Measurements from ENCODE around the gene CAPS2. TPM values are rescaled to one million over a fixed set of nuclear protein-coding genes. Genes with fewer than 3 reads are reported as not detected.
A peak's percentile ranks its signal among the peaks of the same experiment; 100 is the strongest.

The CAPS2 gene
- total and polyA plus RNA-seq, 2 donors (not counting 3 experiments of a cell fraction or from before 2014, with no cell fraction given): 0.61 to 1.7 TPM

DNA sequence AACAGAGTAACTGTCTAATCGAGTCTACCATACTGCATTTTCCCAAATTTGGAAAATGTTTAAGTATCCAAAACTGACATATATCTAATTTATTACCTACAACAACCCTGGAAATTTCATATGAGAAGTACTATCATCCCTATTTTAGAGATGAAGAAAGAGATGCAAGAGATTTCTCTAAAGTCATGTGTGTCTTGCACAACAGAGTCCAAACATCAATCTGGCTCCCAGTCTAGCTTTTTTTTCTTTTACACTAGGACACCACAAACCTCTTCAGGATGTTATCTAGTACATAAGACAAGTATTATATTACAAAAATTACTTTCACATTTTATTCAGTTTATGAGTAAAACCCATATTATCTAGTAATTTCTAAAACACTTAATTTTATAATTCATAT lies 39.1 kb downstream of the CAPS2 start:
- Histone ChIP-seq H3K27ac (ENCODE audit: insufficient read depth, low read depth, low read length) (no peak overlapping the region), H3K79me2 (ENCODE audit: control insufficient read depth, insufficient read depth, low read length) (no peaks in the 10 kb centered on the region), H3K9me1 (replicated peaks; ENCODE audit: control insufficient read depth, extremely low read depth, insufficient read depth, low read length) (no peaks in the 10 kb centered on the region), H3K4me3 (replicated peaks in 1 of 3; ENCODE audit: insufficient read depth in 1 of 3, low read depth in 1 of 3, low read length in 3 of 3) (no peak overlapping the region), H3K9me3 (replicated peaks; ENCODE audit: control insufficient read depth, insufficient read depth, low read length) (no peaks in the 10 kb centered on the region), H4K20me1 (replicated peaks; ENCODE audit: control insufficient read depth, extremely low read depth, insufficient read depth, low read length) (no peaks in the 10 kb centered on the region), H3K36me3 (ENCODE audit: control insufficient read depth in 2 of 2, extremely low read depth in 1 of 2, insufficient read depth in 2 of 2, low read length in 2 of 2) (no peaks in the 10 kb centered on the region), H2AFZ (ENCODE audit: low read depth, low read length) (no peak overlapping the region), H3K4me2 (ENCODE audit: insufficient read depth, low read length) (no peak overlapping the region), H3K4me1 (ENCODE audit: control insufficient read depth, extremely low read depth, insufficient read depth, low read length) (no peaks in the 10 kb centered on the region), H3K27me3 (ENCODE audit: control insufficient read depth in 2 of 2, insufficient read depth in 2 of 2, low read length in 2 of 2) (no peaks in the 10 kb centered on the region), H3K9ac (replicated peaks; ENCODE audit: extremely low read depth, insufficient read depth, low read length) (no peak overlapping the region)
- intact Hi-C loops (cut with micrococcal nuclease) (no loop called here), dilution Hi-C loops (cut with MboI; ENCODE audit: extremely low pct_ligation_motif_present, low sequenced_read_pairs) (no loop called here)
- no TSS peak for BruUV-seq (replicated peaks)
- no peak for TF ChIP-seq GATA2 (IDR thresholded peaks at IDR 0.05; ENCODE audit: insufficient read depth, insufficient read length, low read depth, low read length)
- no peak for TF ChIP-seq MYC (IDR thresholded peaks at IDR 0.05; ENCODE audit: low read depth, low read length)
- no peak for TF ChIP-seq CTCF (IDR thresholded peaks at IDR 0.05; ENCODE audit: extremely low read depth in 1 of 2, insufficient read depth in 1 of 2, low read depth in 1 of 2, low read length in 2 of 2)
- TF ChIP-seq POLR2AphosphoS5 (IDR thresholded peaks at IDR 0.05; ENCODE audit: insufficient read depth, low read depth, low read length): no peak
- no peak for TF ChIP-seq EZH2 (IDR thresholded peaks at IDR 0.05; ENCODE audit: borderline replicate concordance, low read depth, low read length, severe bottlenecking)
- CTCF ChIA-PET: interaction anchor here (0.5 to 4.0 kb wide), 4 partner anchors 14 to 601 kb away, joined by 3 to 31 read pairs (median 4); no protein-coding TSS in a partner anchor
- POLR2A ChIA-PET: no interaction called here
- DNase-seq (ENCODE audit: low read depth, low spot score): no peak
- FAIRE-seq: no peak

GRCh38 chr12:75289753-75290152 lies 40.4 kb downstream of the CAPS2 start:
- no peak overlapping the region for H3K4me3 ChIP-seq (replicated peaks in 1 of 3; ENCODE audit: insufficient read depth in 1 of 3, low read depth in 1 of 3, low read length in 3 of 3)
- H3K36me3 ChIP-seq (ENCODE audit: control insufficient read depth in 2 of 2, extremely low read depth in 1 of 2, insufficient read depth in 2 of 2, low read length in 2 of 2): no peaks in the 10 kb centered on the region
- no TSS peak for BruUV-seq (replicated peaks)
- H4K20me1 ChIP-seq (replicated peaks; ENCODE audit: control insufficient read depth, extremely low read depth, insufficient read depth, low read length): no peaks in the 10 kb centered on the region
- no peak overlapping the region for H3K4me2 ChIP-seq (ENCODE audit: insufficient read depth, low read length)
- ChIA-PET CTCF (interaction anchor here (1.0 to 4.0 kb wide), 4 partner anchors 17 to 600 kb away, joined by 3 to 31 read pairs (median 4); no protein-coding TSS in a partner anchor), POLR2A (no interaction called here)
- no peaks in the 10 kb centered on the region for H3K9me3 ChIP-seq (replicated peaks; ENCODE audit: control insufficient read depth, insufficient read depth, low read length)
- intact Hi-C loops (cut with micrococcal nuclease) (loop anchor here (1.0 kb wide), 2 partner anchors 486 to 600 kb away; no protein-coding TSS in a partner anchor), dilution Hi-C loops (cut with MboI; ENCODE audit: extremely low pct_ligation_motif_present, low sequenced_read_pairs) (no loop called here)
- TF ChIP-seq MYC (IDR thresholded peaks at IDR 0.05; ENCODE audit: low read depth, low read length) (no peak), FOS (IDR thresholded peaks at IDR 0.05; ENCODE audit: borderline replicate concordance, insufficient read depth, low read length) (no peak), EZH2 (IDR thresholded peaks at IDR 0.05; ENCODE audit: borderline replicate concordance, low read depth, low read length, severe bottlenecking) (no peak), CTCF (IDR thresholded peaks at IDR 0.05; ENCODE audit: extremely low read depth in 1 of 2, insufficient read depth in 1 of 2, low read depth in 1 of 2, low read length in 2 of 2) (no peak)
- peak; percentile 22 for DNase-seq (ENCODE audit: low read depth, low spot score)
- no peaks in the 10 kb centered on the region for H3K79me2 ChIP-seq (ENCODE audit: control insufficient read depth, insufficient read depth, low read length)
- no peak overlapping the region for H2AFZ ChIP-seq (ENCODE audit: low read depth, low read length)
- H3K4me1 ChIP-seq (ENCODE audit: control insufficient read depth, extremely low read depth, insufficient read depth, low read length): no peaks in the 10 kb centered on the region
- FAIRE-seq: peak; percentile 63
- no peak overlapping the region for H3K27ac ChIP-seq (ENCODE audit: insufficient read depth, low read depth, low read length)
- H3K9ac ChIP-seq (replicated peaks; ENCODE audit: extremely low read depth, insufficient read depth, low read length): no peak overlapping the region
- no peaks in the 10 kb centered on the region for H3K27me3 ChIP-seq (ENCODE audit: control insufficient read depth in 2 of 2, insufficient read depth in 2 of 2, low read length in 2 of 2)
- no peaks in the 10 kb centered on the region for H3K9me1 ChIP-seq (replicated peaks; ENCODE audit: control insufficient read depth, extremely low read depth, insufficient read depth, low read length)
